Karpas-422 (cell line): Measurements from ENCODE around the gene PRRT4. TPM values are rescaled to one million over a fixed set of nuclear protein-coding genes. Genes with fewer than 3 reads are reported as not detected.

ENCODE experiments used
- DNase-seq: peaks from one replicate; pipeline ENCODE4 v3.0.0-alpha.2; 2015
- H2AFZ ChIP-seq: fragments of 200-600 bp; sonication (generic); 2 replicates; pipeline ENCODE4 v1.6.1; 2014; ENCODE audit warnings: antibody characterized with exemption, low read length, mixed read lengths
- H3K27ac ChIP-seq: fragments of 200-600 bp; sonication (generic); 2 replicates; pipeline ENCODE4 v1.5.1; 2014; ENCODE audit warnings: mild to moderate bottlenecking, low read length, moderate library complexity
- H3K27me3 ChIP-seq: fragments of 200-600 bp; sonication (generic); 2 replicates; pipeline ENCODE4 v1.6.1; 2014; ENCODE audit warnings: low read length, mixed read lengths
- H3K36me3 ChIP-seq: fragments of 200-600 bp; sonication (generic); 2 replicates; pipeline ENCODE4 v1.6.1; 2014; ENCODE audit warnings: low read length, mixed read lengths; ENCODE audit not compliant: insufficient read depth
- H3K4me1 ChIP-seq: fragments of 200-600 bp; sonication (generic); 2 replicates; pipeline ENCODE4 v1.6.1; 2014; ENCODE audit warnings: mild to moderate bottlenecking, low read length, mixed read lengths
- H3K4me2 ChIP-seq: fragments of 200-600 bp; sonication (generic); 2 replicates; pipeline ENCODE4 v1.6.1; 2014; ENCODE audit warnings: low read length, low read depth, mild to moderate bottlenecking; ENCODE audit not compliant: poor library complexity, severe bottlenecking
- H3K4me3 ChIP-seq: fragments of 200-600 bp; sonication (generic); 2 replicates; pipeline ENCODE4 v1.5.1; 2014; ENCODE audit warnings: mild to moderate bottlenecking, antibody characterized with exemption, low read length, mixed read lengths
- H3K79me2 ChIP-seq: fragments of 200-600 bp; sonication (generic); 2 replicates; pipeline ENCODE4 v1.6.1; 2014; ENCODE audit warnings: mild to moderate bottlenecking, low read length, mixed read lengths
- H3K9ac ChIP-seq: fragments of 200-600 bp; sonication (generic); 2 replicates; pipeline ENCODE4 v1.6.0; 2014; ENCODE audit warnings: low read length
- H3K9me2 ChIP-seq: fragments of 200-600 bp; sonication (generic), shearing (Covaris generic); replicated peaks from 2 replicates; pipeline ENCODE4 v1.6.0; 2014; ENCODE audit warnings: mild to moderate bottlenecking, low read length, moderate library complexity; ENCODE audit not compliant: insufficient read depth
- H3K9me3 ChIP-seq: fragments of 300-700, 200-600 bp; sonication (generic); 2 replicates; pipeline ENCODE4 v1.6.1; 2014; ENCODE audit warnings: low read length, mixed read lengths
- H4K20me1 ChIP-seq: fragments of 200-600 bp; sonication (generic); 2 replicates; pipeline ENCODE4 v1.6.1; 2014; ENCODE audit warnings: mild to moderate bottlenecking, antibody characterized with exemption, low read length, low read depth; ENCODE audit not compliant: insufficient read depth
- total RNA-seq: library from RNA; depleted of rRNA; stranded (reverse); fragments of >200 nt; shearing (Covaris generic); gene quantifications from 2 replicates; pipeline ENCODE4 v1.2.3, GENCODE V29; 2014; ENCODE audit warnings: low replicate concordance

Gene PRRT4
- total RNA-seq, 1 experiment from 2014 or later = not detected

DNA sequence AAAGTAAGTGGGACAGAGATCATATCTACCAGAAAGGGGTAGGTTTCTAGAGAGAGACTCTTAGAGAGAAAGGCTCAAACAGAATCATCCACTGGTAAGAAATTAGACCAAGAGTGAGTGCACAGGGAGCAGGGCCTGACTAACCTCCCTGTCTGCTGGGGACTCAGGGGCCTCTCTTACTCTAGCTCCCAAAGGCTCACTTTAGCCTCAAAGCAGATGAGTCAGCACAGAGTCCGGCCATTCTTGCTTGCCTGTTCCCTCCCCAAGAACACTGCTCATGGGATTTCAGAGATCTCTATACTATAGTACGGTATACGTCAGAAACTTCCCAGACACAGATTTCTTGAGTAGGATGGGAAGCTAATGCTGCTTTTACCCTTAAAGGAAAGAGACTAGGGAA is 50.5 kb downstream of the PRRT4 start:
- H3K4me3 ChIP-seq = no peak overlapping the region
- peaks cover 49% of the 10 kb centered on the region for H3K36me3 ChIP-seq
- no peak for DNase-seq

DNA sequence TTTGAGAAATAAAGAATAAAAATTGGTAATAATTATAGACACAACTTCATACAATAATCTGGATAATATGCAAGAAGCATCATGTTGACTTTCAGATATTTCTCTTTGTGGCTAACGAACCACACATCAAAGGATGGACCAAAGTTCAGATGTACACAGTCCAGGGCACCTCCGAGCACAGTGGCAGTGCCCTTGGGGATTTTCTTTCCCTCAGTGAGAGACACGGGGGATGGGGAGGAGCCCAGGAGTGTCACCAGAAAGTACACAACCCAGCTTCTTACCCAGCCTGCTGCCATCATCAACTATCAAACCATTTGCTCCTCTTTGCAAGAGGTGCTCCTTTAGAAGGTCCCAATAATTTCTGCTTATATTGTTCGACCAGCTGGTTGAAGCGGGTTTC is 51.0 kb downstream of the PRRT4 start:
- no peak overlapping the region for H2AFZ ChIP-seq
- no peak overlapping the region for H3K4me3 ChIP-seq
- no peaks in the 10 kb centered on the region for H3K9me3 ChIP-seq
- no peaks in the 10 kb centered on the region for H3K27me3 ChIP-seq
- no peak overlapping the region for H3K27ac ChIP-seq
- H3K79me2 ChIP-seq = no peaks in the 10 kb centered on the region
- no peak overlapping the region for H3K4me2 ChIP-seq
- DNase-seq = peak; percentile 26
- peaks cover 49% of the 10 kb centered on the region for H3K36me3 ChIP-seq
- no peaks in the 10 kb centered on the region for H3K9me2 ChIP-seq
- H4K20me1 ChIP-seq = no peaks in the 10 kb centered on the region
- no peak overlapping the region for H3K9ac ChIP-seq
- H3K4me1 ChIP-seq = no peaks in the 10 kb centered on the region

More for the DNA sequence above, 50.5 kb downstream of the PRRT4 start:
- H3K4me1 ChIP-seq = no peaks in the 10 kb centered on the region
- H3K9ac ChIP-seq = no peak overlapping the region
- H3K9me3 ChIP-seq = no peaks in the 10 kb centered on the region
- no peaks in the 10 kb centered on the region for H3K27me3 ChIP-seq
- H3K27ac ChIP-seq = no peak overlapping the region
- H2AFZ ChIP-seq = no peak overlapping the region
- no peaks in the 10 kb centered on the region for H3K9me2 ChIP-seq
- H3K4me2 ChIP-seq = no peak overlapping the region
- H4K20me1 ChIP-seq = no peaks in the 10 kb centered on the region
- no peaks in the 10 kb centered on the region for H3K79me2 ChIP-seq

DNA sequence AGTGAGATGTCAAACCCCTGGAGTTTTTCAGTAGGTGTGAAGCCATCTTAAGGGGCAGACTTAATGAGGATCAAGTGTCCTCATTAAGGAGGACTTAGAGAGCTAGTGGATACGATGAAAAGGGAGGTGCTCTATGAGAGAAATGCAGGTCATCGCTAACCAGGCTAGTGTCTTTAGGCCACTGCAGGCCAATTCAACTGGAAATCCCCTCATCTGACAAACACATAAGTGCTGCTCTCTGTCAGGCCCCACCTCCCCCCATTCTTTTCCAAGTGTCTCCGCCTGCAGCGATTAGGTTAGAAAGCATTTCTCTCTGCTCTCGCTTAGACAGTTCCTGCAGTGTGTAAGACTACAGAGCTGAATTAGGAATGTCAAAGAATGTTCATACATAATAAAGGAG is 51.5 kb downstream of the PRRT4 start:
- no peaks in the 10 kb centered on the region for H3K27me3 ChIP-seq
- no peak overlapping the region for H3K9ac ChIP-seq
- no peak overlapping the region for H2AFZ ChIP-seq
- H3K4me3 ChIP-seq = no peak overlapping the region
- H3K79me2 ChIP-seq = no peaks in the 10 kb centered on the region
- H3K27ac ChIP-seq = no peak overlapping the region
- peaks cover 50% of the 10 kb centered on the region for H3K36me3 ChIP-seq
- no peaks in the 10 kb centered on the region for H4K20me1 ChIP-seq
- H3K4me1 ChIP-seq = no peaks in the 10 kb centered on the region
- H3K4me2 ChIP-seq = no peak overlapping the region
- H3K9me2 ChIP-seq = no peaks in the 10 kb centered on the region
- peak; percentile 41 for DNase-seq
- no peaks in the 10 kb centered on the region for H3K9me3 ChIP-seq

DNA sequence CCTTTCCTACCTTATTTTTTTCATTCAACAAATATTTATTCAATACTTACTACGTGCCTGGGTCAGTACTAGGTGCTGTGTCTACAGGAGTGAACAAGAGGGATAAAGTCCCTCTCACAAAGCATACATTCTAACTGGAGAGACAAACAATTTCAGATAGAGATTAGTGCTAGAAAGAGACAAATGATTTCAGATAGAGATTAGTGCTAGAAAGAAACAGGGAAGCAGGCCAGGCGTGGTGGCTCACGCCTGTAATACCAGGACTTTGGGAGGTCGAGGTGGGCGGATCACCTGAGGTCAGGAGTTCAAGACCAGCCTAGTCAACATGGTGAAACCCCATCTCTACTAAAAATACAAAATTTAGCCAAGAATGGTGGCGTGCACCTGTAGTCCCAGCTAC is 52.4 kb downstream of the PRRT4 start:
- Histone ChIP-seq H3K27ac (no peak overlapping the region), H3K4me1 (no peaks in the 10 kb centered on the region), H3K9ac (no peak overlapping the region), H3K27me3 (no peaks in the 10 kb centered on the region), H3K4me2 (no peak overlapping the region), H4K20me1 (no peaks in the 10 kb centered on the region), H3K36me3 (peaks cover 45% of the 10 kb centered on the region; the same call in 1 of the 2 replicates), H3K9me3 (no peaks in the 10 kb centered on the region), H3K9me2 (no peaks in the 10 kb centered on the region), H3K4me3 (no peak overlapping the region), H2AFZ (no peak overlapping the region), H3K79me2 (no peaks in the 10 kb centered on the region)
- DNase-seq = no peak

DNA sequence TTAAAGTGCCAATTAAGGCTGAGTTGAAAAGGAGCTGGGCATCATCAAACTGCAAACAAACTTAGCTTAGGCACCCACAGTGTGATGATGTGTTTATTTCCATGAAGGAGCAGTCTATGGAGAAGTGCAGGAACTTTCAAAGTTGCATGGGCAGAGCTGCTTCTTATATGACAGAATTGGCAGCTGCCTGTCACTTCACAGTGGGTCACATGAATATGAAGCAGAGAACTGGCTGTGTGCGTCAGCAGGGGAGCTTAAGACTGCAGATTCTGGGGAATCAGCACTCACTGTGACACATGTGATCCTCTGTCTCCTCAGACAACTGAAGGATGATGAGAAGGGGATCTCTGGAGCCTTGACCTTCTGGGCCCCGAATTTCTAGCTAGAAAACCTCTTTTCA is 54.4 kb downstream of the PRRT4 start:
- no peak overlapping the region for H3K4me3 ChIP-seq
- no peaks in the 10 kb centered on the region for H3K4me1 ChIP-seq
- no peaks in the 10 kb centered on the region for H4K20me1 ChIP-seq
- H3K79me2 ChIP-seq = no peaks in the 10 kb centered on the region
- H3K9me3 ChIP-seq = no peaks in the 10 kb centered on the region
- H2AFZ ChIP-seq = no peak overlapping the region
- no peak for DNase-seq
- peaks cover 51% of the 10 kb centered on the region; the same call in 1 of the 2 replicates for H3K36me3 ChIP-seq
- H3K4me2 ChIP-seq = no peak overlapping the region
- H3K9me2 ChIP-seq = no peaks in the 10 kb centered on the region
- H3K27me3 ChIP-seq = no peaks in the 10 kb centered on the region
- no peak overlapping the region for H3K27ac ChIP-seq
- no peak overlapping the region for H3K9ac ChIP-seq

DNA sequence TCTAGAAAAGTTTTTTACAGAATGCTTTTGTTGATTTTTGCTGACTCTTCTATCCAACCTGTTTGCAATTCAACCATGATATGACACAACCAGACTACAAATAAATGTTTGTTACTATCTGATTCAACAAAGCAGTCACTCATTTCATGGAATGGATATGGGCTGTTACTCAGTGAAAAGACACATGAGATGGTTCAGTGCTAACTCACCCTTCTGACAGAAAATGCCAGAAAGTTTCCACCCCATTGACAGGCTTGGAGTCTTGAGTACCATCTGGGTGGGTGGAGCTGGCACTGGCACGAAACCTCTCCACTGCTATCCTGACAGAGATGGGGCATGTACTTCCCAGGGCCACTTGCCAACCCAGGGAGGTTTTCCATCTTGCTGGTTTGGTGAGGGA is 57.3 kb downstream of the PRRT4 start:
- Histone ChIP-seq H3K9me3 (no peaks in the 10 kb centered on the region), H3K27me3 (no peaks in the 10 kb centered on the region), H3K79me2 (no peaks in the 10 kb centered on the region), H3K4me3 (no peak overlapping the region), H3K9ac (no peak overlapping the region), H2AFZ (no peak overlapping the region), H3K9me2 (no peaks in the 10 kb centered on the region), H3K4me2 (no peak overlapping the region), H3K4me1 (no peaks in the 10 kb centered on the region), H4K20me1 (no peaks in the 10 kb centered on the region), H3K27ac (no peak overlapping the region), H3K36me3 (peaks cover 32% of the 10 kb centered on the region; the same call in 1 of the 2 replicates)
- DNase-seq = no peak

DNA sequence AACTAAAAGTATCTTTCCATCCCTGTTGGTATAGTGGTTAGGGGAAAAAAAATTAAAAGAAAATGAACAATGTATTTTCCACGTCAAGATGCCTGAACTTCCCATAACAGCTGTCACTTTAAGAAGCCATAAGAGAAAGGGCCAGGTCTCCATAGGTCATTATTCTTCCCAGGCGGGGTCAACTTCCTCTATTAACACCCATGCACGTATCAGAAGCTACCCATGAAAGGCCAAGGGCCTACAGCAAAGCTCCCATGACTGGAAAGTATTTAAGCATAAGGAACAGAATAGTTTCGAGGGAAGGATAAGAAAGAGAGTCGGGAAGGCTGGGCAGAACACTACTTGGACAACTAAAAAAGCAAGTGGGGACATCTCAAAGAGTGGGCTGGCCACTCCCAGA is 57.8 kb downstream of the PRRT4 start:
- H2AFZ ChIP-seq = no peak overlapping the region
- DNase-seq = no peak
- H3K36me3 ChIP-seq = peaks cover 29% of the 10 kb centered on the region; the same call in 1 of the 2 replicates
- no peaks in the 10 kb centered on the region for H3K9me2 ChIP-seq
- no peaks in the 10 kb centered on the region for H3K9me3 ChIP-seq
- no peak overlapping the region for H3K9ac ChIP-seq
- no peaks in the 10 kb centered on the region for H3K27me3 ChIP-seq
- no peak overlapping the region for H3K4me2 ChIP-seq
- H3K79me2 ChIP-seq = no peaks in the 10 kb centered on the region
- H3K27ac ChIP-seq = no peak overlapping the region
- H3K4me3 ChIP-seq = no peak overlapping the region
- H3K4me1 ChIP-seq = no peaks in the 10 kb centered on the region
- no peaks in the 10 kb centered on the region for H4K20me1 ChIP-seq

DNA sequence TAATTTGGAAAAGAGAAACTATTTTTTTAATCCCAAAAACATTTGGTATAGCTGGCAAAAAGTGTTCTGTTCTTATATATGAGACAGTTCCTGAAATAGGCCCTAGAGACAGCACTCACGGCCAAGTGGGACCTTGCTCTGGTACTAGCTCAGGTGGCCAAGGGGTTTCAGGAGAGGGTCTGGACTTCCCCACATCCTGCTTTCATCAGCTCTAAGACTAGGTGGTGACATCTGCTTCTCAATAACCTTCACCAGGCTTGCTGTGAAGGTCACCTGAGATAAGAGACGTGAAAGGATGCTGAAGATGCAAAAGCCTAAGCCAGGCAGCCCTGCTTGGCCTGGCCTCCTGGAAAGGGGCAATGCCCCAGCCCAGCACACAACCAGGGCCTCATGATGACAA is 58.4 kb downstream of the PRRT4 start:
- Histone ChIP-seq H3K36me3 (peaks cover 29% of the 10 kb centered on the region; the same call in 1 of the 2 replicates), H3K79me2 (no peaks in the 10 kb centered on the region), H3K4me1 (no peaks in the 10 kb centered on the region), H3K27me3 (no peaks in the 10 kb centered on the region), H3K9ac (no peak overlapping the region), H4K20me1 (no peaks in the 10 kb centered on the region), H3K27ac (no peak overlapping the region), H2AFZ (no peak overlapping the region), H3K9me3 (no peaks in the 10 kb centered on the region), H3K9me2 (no peaks in the 10 kb centered on the region), H3K4me2 (no peak overlapping the region), H3K4me3 (no peak overlapping the region)
- DNase-seq = no peak

DNA sequence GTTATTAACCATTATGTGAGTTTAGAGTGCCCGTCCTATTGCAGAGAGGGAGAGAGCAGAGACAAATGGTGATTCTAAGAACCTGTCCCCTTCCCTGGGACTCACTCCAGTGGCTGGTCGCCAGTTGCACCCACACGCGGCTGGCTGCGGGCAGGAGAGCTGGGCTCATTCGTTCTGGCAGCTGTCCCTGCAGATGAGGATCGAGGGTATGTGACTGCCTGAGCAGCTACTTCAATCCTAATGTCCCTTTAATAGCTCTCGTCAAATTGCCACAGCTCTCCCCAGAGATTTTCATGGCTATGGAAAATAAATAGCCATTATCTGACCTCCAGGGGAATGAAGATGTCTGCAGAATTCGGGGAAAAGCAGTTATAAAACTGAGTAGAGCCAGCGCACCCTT is 59.4 kb downstream of the PRRT4 start:
- peaks cover 21% of the 10 kb centered on the region; the same call in 1 of the 2 replicates for H3K36me3 ChIP-seq
- no peaks in the 10 kb centered on the region for H3K9me2 ChIP-seq
- no peak overlapping the region for H2AFZ ChIP-seq
- no peaks in the 10 kb centered on the region for H4K20me1 ChIP-seq
- H3K79me2 ChIP-seq = no peaks in the 10 kb centered on the region
- no peak overlapping the region for H3K4me3 ChIP-seq
- no peak overlapping the region for H3K27ac ChIP-seq
- no peak overlapping the region for H3K4me2 ChIP-seq
- H3K9me3 ChIP-seq = no peaks in the 10 kb centered on the region
- H3K27me3 ChIP-seq = no peaks in the 10 kb centered on the region
- H3K4me1 ChIP-seq = no peaks in the 10 kb centered on the region
- DNase-seq = no peak
- H3K9ac ChIP-seq = no peak overlapping the region
